GM21528 (cell line): ENCODE measurements around the gene NEURL1B.

Source experiments
- ATAC-seq: cut with Tn5 transposase; IDR thresholded peaks from one replicate; pipeline ENCODE4 v1.9.1; 2021; ENCODE audit warnings: mild to moderate bottlenecking, moderate library complexity; ENCODE audit not compliant: unreplicated experiment, low FRiP score

The NEURL1B gene

GRCh38 chr5:172725273-172725672, 84.2 kb downstream of the NEURL1B start:
- no peak for ATAC-seq

GRCh38 chr5:172725785-172726184, 84.7 kb downstream of the NEURL1B start:
- no peak for ATAC-seq

- no peak for ATAC-seq
Observed at GRCh38 chr5:172726966-172727365, 85.9 kb downstream of the NEURL1B start.

DNA sequence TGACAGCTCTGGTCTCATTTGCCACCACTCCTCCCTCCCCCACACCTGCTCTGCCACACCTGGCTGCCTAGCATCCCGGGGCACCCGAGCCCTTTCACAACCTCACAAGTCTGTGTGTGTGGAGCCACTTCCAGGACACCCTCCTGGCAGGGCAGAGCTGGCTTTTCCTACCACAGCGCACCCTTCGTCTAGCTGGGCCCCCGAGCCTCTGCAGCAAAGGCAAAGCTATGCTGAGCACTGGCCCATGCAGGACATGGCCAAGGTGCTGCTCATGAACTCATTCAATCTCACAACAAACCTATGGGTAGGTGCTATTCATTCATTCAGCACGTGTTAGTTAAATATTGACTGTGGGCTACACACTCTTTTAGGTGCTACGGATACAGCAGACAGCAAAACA, 86.5 kb downstream of the NEURL1B start:
- ATAC-seq: no peak

DNA sequence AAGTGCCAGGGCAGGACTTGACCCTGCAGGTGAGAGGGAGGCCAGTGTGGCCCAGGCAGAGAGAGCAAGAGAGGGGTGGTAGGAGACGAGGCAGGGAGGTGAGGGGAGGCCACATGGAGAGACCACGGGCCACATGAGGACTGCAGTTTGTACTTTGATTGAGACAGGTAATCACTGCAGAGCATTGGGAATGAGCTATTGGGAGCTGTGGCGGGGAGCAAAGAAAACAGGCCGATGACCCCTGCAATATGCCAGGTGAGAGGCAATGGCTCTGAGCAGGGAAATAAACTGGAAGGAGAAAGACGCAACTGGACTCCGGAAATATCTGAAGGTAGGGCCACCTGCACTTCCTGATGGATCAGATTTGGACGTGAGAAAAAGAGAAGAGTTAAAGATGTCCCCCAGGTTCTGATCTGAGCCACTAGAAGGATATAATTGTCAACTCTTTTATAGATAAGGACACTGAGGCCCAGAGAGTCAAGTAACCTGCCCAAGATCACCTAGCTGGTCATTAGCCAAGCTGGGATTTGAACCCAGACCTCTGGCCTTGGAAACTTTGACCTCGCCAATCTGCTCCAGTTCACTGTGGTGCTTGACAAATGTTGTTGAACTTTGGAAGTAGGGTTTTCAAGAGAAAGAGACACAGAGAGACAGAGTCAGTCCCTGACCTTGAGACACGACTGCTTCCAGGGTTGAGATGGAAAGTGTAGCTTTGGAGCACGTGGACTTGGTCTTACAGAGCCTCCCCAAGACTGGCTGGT, 87.6 kb downstream of the NEURL1B start:
- no peak for ATAC-seq

- ATAC-seq: no peak
Observed at GRCh38 chr5:172729588-172729987, 88.5 kb downstream of the NEURL1B start.

DNA sequence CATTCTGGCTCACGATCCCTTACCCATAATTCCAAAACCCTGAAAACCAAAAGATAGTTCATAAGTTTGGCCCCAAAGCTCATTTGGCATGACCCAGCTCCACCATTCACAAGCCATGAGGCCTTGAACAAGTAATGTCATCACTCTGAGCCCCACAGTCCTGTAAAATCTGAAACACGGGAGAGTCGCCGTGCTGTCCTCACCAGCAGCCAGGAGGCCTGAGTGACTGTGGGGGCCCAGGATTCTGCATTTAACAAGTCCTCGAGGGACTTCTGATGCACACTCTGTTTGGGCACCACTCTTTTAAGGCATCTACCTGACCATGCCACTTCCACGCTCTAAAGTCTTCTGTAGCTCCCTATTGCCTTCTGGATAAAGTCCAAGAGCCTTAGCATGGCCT, 89.2 kb downstream of the NEURL1B start:
- no peak for ATAC-seq

DNA sequence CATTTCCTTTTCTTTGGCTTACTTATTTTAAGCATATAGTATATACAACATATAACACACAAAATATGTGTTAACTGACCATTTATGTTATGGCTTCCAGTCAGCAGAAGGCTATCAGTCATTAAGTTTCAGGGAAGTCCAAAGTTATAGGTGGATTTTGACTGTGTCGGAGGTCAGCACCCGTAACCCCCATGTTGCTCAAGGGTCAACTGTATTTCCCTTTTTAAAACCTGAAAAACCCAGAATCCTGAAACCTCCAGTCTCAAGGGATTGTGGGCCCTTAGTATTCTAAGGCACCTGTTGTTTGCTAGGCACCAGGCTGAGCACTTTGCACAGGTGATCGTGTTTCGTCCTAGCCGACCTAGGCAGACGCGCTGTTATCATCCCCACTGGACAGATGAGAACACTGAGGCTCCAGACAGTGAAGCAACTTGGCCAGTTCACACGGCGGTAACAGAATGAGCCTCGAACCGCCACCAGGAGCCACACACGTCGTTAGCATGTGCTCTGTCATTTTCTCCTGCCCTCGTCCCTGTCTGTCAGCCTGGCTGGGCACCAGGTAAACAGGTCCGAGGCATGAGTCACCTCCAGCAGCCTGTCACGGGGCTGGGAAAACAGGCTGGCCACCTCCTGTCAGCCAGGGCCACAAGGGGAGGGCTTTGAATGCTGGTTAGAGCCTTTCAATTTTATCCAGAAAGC, 90.1 kb downstream of the NEURL1B start:
- ATAC-seq: no peak

GRCh38 chr5:172731680-172732074, 90.6 kb downstream of the NEURL1B start:
- no peak for ATAC-seq

- no peak for ATAC-seq
Observed at GRCh38 chr5:172732201-172732865, 91.3 kb downstream of the NEURL1B start.

- no peak for ATAC-seq
Observed at GRCh38 chr5:172733131-172733973, 92.3 kb downstream of the NEURL1B start.

DNA sequence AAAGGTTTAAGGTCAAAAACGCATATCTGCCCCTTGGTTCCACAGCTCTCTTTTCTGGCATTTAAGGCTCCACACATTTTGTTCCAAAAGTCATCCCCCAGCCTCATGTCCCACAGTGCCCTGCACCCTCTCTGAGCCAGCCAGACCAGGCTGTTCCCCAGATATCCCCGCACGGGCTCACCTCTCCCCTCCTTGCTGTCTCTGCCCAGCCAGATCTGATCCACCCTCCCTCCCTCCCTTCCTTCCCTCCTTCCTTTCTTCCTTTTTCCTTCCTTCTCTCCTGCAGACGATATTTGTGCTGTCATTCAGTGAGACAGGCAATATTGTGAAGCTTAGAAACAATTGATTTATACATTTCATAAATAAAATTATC, 92.9 kb downstream of the NEURL1B start:
- no peak for ATAC-seq

GRCh38 chr5:172735141-172735831, 94.2 kb downstream of the NEURL1B start:
- ATAC-seq: no peak

DNA sequence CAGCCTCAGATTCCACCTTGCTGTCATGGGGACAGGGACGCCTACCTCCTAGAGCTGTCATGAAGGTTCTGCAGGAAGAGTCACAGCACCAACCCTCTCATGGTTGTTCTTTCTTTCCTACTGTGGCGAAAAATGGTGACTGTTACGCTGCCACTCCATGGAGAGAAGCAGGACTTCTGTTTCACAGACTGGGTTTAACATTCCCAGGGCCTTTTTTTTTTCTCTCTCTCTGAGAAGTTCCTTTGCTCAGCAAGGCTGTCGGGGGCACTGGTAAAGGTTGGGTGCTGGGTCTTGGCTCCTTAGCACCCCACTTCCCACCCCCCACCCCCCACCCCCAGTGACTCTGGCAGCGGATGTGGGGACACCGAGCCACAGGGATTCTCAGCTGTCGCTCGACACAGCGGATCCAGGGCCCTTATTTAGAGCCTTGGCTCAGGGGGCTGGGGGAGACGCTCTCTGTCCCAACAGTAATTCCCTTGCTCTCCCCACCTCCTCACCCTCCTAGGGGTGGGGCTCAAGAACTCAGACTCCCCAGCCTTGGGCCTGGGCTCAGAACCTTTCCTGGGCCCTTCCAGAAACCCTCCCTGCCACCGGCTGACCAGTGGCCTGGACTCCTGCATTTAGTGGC, 95.6 kb downstream of the NEURL1B start:
- ATAC-seq: no peak

DNA sequence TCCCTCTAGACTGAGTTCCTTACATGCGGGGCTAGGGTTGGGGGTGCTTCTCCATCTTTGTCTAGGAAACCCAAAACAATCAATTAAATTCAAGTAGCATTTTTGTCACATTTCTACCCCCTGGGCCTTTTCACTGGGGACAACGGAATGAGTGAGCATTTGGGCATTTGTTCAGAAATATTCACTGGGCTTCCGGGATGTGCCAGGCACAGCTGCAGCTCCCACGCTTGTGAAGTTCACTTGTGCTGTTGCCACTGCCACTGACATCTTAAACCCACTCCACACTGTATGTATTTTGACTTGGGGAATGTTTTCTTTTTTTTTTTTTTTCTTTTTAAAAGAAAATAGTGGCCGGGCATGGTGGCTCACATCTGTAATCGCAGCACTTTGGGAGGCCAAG, 98.3 kb downstream of the NEURL1B start:
- no peak for ATAC-seq

- ATAC-seq: no peak
Observed at GRCh38 chr5:172740428-172741205, 99.6 kb downstream of the NEURL1B start.
